Uterus (tissue), 4 donors: ENCODE measurements around the gene SNAI1. TPM values are rescaled to one million over a fixed set of nuclear protein-coding genes. Genes with fewer than 3 reads are reported as not detected.
A peak's percentile ranks its signal among the peaks of the same experiment; 100 is the strongest.

ENCODE experiments used
- DNase-seq, 2 donors: peaks; one replicate each; pipeline ENCODE4 v3.0.0-alpha.2; 2019 to 2020
- H3K27ac ChIP-seq, 2 donors: fragments of 200-600 bp; sonication (generic); 1 replicate in 1 of 2; 2 replicates in 1 of 2; pipeline ENCODE4 v1.5.1; 2016 to 2018
- H3K27me3 ChIP-seq, 2 donors: fragments of 200-600 bp; sonication (generic); one replicate each; pipeline ENCODE4 v1.5.1; 2018 to 2019; ENCODE audit warnings: control low read depth in 1 of 2
- H3K36me3 ChIP-seq, 2 donors: fragments of 200-600 bp; sonication (generic); one replicate each; pipeline ENCODE4 v1.5.1; 2019; ENCODE audit warnings: control low read depth in 1 of 2
- H3K4me1 ChIP-seq, 2 donors: fragments of 200-600 bp; sonication (generic); one replicate each; pipeline ENCODE4 v1.5.1; 2018 to 2019; ENCODE audit warnings: control low read depth in 1 of 2
- H3K4me3 ChIP-seq, 2 donors: fragments of 200-600 bp; sonication (generic); 1 replicate in 1 of 2; 2 replicates in 1 of 2; pipeline ENCODE4 v1.5.1; 2018 to 2019; ENCODE audit warnings: mild to moderate bottlenecking in 1 of 2
- H3K9me3 ChIP-seq, 2 donors: fragments of 200-600 bp; sonication (generic); one replicate each; pipeline ENCODE4 v1.5.1; 2019; ENCODE audit warnings: control low read depth in 1 of 2
- CTCF ChIP-seq, 4 experiments: fragments of 200-600 bp in 2 of 4; fragments of 450-650 bp in 2 of 4; sonication (generic) in 2 of 4; IDR thresholded peaks; one replicate each; pipeline ENCODE4 v1.5.1; 2016 to 2019; ENCODE audit warnings: antibody characterized with exemption in 4 of 4, mild to moderate bottlenecking in 2 of 4, moderate library complexity in 1 of 4
- POLR2A ChIP-seq, 2 donors: fragments of 450-650 bp; IDR thresholded peaks; one replicate each; pipeline ENCODE4 v1.6.1; 2016; ENCODE audit warnings: antibody characterized with exemption in 2 of 2, mild to moderate bottlenecking in 1 of 2, moderate library complexity in 1 of 2
- intact Hi-C: fragments of 100-400 bp; cut with DNase I; formaldehyde crosslinking; loops from one replicate; pipeline ENCODE4 v1.15.1; 2023; ENCODE audit warnings: low total_unique reads
- total RNA-seq, 4 donors: library from RNA; depleted of rRNA in 3 of 4; stranded (reverse); fragments of >200 nt in 3 of 4; gene quantifications; one replicate each; pipeline versions ENCODE4 v1.1.0 to v1.2.4, GENCODE V29; 2014 to 2023
- donor health status: DM: yes; HTN: yes; CAD: no.

The SNAI1 gene
- total RNA-seq, 4 donors from 2014 or later = 1.0 to 15.4 (median 4.5) TPM

- no peak for TF ChIP-seq POLR2A (IDR thresholded peaks at IDR 0.05)
- TF ChIP-seq CTCF (IDR thresholded peaks at IDR 0.05) = no peak
- H3K4me3 ChIP-seq = no peak overlapping the region
- no peaks in the 10 kb centered on the region for H3K9me3 ChIP-seq
- intact Hi-C loops = loop anchor here (5.0 to 10.0 kb wide), 2 partner anchors 91 to 193 kb away; no protein-coding TSS in a partner anchor
- DNase-seq = no peak
- H3K27ac ChIP-seq = peak overlapping the region; percentile 18 to 49
- no peaks in the 10 kb centered on the region for H3K36me3 ChIP-seq
- H3K27me3 ChIP-seq = no peaks in the 10 kb centered on the region
- H3K4me1 ChIP-seq = peaks cover 0 to 15% of the 10 kb centered on the region in 2 donors
Measured at GRCh38 chr20:49981218-49982071, 1.3 kb upstream of the SNAI1 start.

- DNase-seq = no peak
- Histone ChIP-seq H3K4me3 (peak overlapping the region in 1 of 2 donors; percentile 37), H3K9me3 (no peaks in the 10 kb centered on the region), H3K4me1 (peaks cover 0 to 15% of the 10 kb centered on the region in 2 donors), H3K27ac (peak overlapping the region; percentile 18 to 49), H3K27me3 (no peaks in the 10 kb centered on the region), H3K36me3 (no peaks in the 10 kb centered on the region)
- TF ChIP-seq CTCF (IDR thresholded peaks at IDR 0.05) (no peak), POLR2A (IDR thresholded peaks at IDR 0.05) (no peak)
- intact Hi-C loops = loop anchor here (5.0 to 10.0 kb wide), 2 partner anchors 90 to 193 kb away; no protein-coding TSS in a partner anchor
Measured at GRCh38 chr20:49982072-49982345, 771 bp upstream of the SNAI1 start.

GRCh38 chr20:49983123-49983847 is 505 bp downstream of the SNAI1 start:
- Histone ChIP-seq H3K4me3 (peak overlapping the region; percentile 35 to 37), H3K36me3 (no peaks in the 10 kb centered on the region), H3K27ac (peak overlapping the region; percentile 44 to 74), H3K9me3 (no peaks in the 10 kb centered on the region), H3K27me3 (no peaks in the 10 kb centered on the region), H3K4me1 (peaks cover 0 to 20% of the 10 kb centered on the region in 2 donors)
- intact Hi-C loops = loop anchor here (5.0 to 10.0 kb wide), 2 partner anchors 89 to 192 kb away; no protein-coding TSS in a partner anchor
- TF ChIP-seq CTCF (IDR thresholded peaks at IDR 0.05) = no peak
- no peak for TF ChIP-seq POLR2A (IDR thresholded peaks at IDR 0.05)
- no peak for DNase-seq

GRCh38 chr20:49983848-49984408 is 1.1 kb downstream of the SNAI1 start:
- Histone ChIP-seq H3K27me3 (no peaks in the 10 kb centered on the region), H3K9me3 (no peaks in the 10 kb centered on the region), H3K36me3 (no peaks in the 10 kb centered on the region), H3K4me3 (peak overlapping the region in 1 of 2 donors; percentile 7), H3K4me1 (peaks cover 0 to 20% of the 10 kb centered on the region in 2 donors), H3K27ac (peak overlapping the region; percentile 6 to 74)
- no peak for TF ChIP-seq CTCF (IDR thresholded peaks at IDR 0.05)
- TF ChIP-seq POLR2A (IDR thresholded peaks at IDR 0.05) = no peak
- intact Hi-C loops = loop anchor here (5.0 to 10.0 kb wide), 2 partner anchors 88 to 191 kb away; no protein-coding TSS in a partner anchor
- DNase-seq = peak in 1 of 2 donors; percentile 39
